Adipose tissue (tissue), 3 donors: ENCODE results near the gene OR10J5. TPM values are rescaled to one million over a fixed set of nuclear protein-coding genes. Genes with fewer than 3 reads are reported as not detected.
"Not testable (repeated sequence)": the region's sequence is repeated elsewhere in the genome, so short reads cannot be mapped to it uniquely, and the experiment has no call there.

ENCODE experiments used
- H3K27ac ChIP-seq: one replicate; pipeline ENCODE4 v1.5.1; 2013; ENCODE audit warnings: low read depth, low read length
- WGBS, 3 donors: extraction: QIAGEN DNeasy Blood & Tissue Kit; methylation state at CpG; one replicate each; pipeline ENCODE4 v1.1.7; 2013; 5-methylcytosine and 5-hydroxymethylcytosine counted together
- polyA plus RNA-seq, 3 donors: library from polyadenylated mRNA; stranded (reverse); fragments of 200-250 nt; gene quantifications; one replicate each; pipeline ENCODE4 v1.2.3, GENCODE V29; 2013
- donor health status: healthy with polysubstance abuse.
- donor health status: Bipolar disorder and iron deficiency.
- donor health status: healthy.

Gene OR10J5, protein sequence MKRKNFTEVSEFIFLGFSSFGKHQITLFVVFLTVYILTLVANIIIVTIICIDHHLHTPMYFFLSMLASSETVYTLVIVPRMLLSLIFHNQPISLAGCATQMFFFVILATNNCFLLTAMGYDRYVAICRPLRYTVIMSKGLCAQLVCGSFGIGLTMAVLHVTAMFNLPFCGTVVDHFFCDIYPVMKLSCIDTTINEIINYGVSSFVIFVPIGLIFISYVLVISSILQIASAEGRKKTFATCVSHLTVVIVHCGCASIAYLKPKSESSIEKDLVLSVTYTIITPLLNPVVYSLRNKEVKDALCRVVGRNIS
- polyA plus RNA-seq, result not detected

DNA sequence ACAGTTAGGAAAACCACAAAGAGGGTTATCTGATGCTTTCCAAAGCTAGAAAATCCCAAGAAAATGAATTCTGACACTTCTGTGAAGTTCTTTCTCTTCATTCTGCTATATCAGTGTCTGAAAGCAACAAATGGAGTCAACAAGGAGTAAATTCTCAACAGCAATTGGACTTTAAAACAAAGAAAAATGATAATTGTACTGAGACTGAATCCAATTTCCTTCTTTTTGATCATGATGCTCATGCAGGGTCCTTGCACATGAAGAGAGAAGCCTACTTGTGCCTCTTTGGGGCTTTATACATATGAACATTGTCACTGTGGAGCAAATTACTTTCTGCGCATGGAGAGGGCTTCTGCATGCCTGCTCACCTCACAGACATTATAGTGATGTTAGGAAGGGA is at the start of gene OR10J5:
Gene OR10J5 (minus strand): TSS at position 101 of the 400 bp plus-strand sequence. CDS start 0 bp downstream, at position 101.
- whole genome bisulfite sequencing, 3 donors, result 87 to 100% (median 96%) methylated on average over 1 of the region's 1 CpG
- no peak within 1 kb of the TSS for H3K27ac ChIP-seq

DNA sequence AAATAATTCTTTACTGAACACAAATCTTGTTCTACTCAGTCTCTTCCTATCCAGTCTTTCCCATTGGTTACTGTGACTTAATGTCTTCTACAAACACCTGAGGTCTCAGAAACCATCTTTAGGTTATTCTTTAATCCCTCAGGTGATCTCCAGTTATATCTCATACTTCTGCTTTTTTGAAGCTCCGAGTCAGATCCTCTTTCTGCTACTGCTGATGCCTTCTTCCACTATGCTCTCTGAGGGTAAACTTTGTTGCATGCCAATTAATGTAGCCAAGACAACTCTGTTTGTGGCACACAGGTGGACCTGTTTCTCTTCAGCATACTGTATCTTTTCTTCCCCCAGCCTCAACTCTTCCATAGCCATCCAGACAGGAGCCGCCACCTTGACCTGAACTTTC is 48.7 kb upstream of the OR10J5 start:
- WGBS, 3 donors, result 73 to 82% (median 74%) methylated on average over 2 of the region's 2 CpGs
- H3K27ac ChIP-seq, result no peak overlapping the region

DNA sequence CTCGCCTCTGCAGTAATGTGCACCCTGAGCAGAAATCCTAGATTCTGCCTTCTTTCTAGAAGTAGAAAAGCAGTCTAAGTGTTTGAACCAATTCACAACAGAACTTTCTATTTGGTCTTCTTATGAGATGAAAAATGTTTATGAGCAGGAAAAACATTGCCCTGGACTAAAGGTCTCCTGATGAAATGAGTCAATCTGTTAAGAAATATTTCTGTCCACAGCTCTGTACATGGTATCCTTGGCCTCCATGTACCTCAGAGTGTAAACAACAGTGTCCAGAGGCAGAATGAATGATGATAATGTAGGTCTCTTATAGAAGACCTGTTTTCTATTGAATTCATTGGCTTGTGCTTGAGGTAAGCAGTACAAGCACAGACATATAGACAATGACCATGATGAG is 45.6 kb upstream of the OR10J5 start:
- no peak overlapping the region for H3K27ac ChIP-seq
- WGBS, 3 donors, result 72 to 82% (median 78%) methylated on average over 1 of the region's 1 CpG

DNA sequence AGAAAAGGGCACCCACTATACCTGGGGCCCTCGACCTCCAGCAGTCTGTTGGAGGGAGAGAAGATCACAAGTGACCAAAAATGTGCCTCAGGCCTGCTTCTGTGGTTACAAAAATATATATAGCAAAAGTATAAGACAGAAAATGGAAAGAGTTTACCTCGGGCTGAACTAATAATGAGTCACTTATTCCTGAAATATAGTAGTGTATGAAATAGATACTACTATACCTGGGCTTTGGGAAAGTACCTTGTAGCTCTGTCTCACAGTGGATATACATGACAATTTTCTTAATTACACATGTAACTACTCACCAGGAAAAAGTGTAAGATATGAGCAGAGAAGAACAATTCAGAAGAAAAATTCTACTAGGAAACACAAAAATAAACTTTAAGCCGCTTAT is 44.5 kb upstream of the OR10J5 start:
- WGBS, 3 donors, result 73 to 81% (median 74%) methylated on average over 3 of the region's 3 CpGs

DNA sequence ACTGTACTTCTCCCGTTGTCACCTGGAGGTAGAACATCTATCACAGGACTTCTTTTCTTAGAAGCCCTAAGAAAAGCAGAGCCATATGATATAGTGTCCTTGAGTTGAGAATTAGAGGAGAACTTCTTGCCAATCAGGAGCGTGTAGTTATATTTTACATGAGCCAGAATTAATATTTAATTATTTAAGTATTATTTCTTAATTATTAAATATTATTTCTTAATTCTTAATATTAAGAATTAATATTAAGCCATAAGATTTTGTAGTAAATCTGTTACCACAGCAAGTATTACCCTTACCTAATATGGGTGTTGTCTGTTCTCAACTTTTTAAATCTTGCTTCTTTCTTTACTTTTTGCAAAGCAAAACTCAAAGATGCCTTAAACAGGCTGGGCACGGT is 41.6 kb upstream of the OR10J5 start:
- 86 to 94% (median 92%) methylated on average over 3 of the region's 3 CpGs for WGBS, 3 donors
- no peak overlapping the region for H3K27ac ChIP-seq

More for the DNA sequence above, 44.5 kb upstream of the OR10J5 start:
- H3K27ac ChIP-seq, result no peak overlapping the region

DNA sequence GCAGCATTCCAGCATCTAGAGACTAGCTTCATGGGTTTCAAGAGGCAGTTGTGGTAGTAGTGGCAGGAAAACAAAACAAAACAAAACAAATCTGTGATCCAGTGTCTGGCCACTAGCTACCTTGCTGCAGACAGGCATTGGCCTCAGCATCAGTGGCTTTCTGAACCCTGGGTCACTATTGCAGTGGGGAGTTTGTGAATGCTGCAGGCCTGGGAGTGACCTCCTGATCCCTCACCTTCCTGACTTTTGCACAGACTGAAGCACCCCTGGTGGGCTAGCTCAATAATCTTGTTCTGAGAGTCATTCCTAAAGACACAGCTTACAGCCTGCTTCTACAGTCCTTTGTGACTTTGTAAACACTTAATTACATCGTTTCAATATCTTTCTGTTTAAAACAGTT is 26.9 kb upstream of the OR10J5 start:
- WGBS, 3 donors, result 35 to 55% (median 49%) methylated on average over 1 of the region's 1 CpG
- H3K27ac ChIP-seq, result no peak overlapping the region

DNA sequence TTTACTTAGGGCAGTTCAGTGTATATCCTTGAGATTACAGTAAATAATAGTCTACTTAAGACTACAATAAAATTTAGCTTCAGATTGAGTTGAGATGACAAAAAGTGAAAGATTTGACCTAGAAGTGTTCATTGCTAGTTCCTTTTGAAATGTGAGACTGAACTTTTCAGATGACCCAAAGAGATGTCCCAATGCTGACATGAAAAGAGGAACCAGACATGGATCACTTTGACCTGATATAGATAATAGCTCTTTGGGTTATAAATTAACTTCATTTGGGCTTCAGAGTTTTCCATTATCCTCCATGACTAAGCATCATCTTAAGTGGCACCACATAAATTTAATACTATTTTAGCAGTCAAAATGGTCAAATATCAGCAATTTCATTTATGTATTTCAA is 25.7 kb upstream of the OR10J5 start:
- no peak overlapping the region for H3K27ac ChIP-seq

DNA sequence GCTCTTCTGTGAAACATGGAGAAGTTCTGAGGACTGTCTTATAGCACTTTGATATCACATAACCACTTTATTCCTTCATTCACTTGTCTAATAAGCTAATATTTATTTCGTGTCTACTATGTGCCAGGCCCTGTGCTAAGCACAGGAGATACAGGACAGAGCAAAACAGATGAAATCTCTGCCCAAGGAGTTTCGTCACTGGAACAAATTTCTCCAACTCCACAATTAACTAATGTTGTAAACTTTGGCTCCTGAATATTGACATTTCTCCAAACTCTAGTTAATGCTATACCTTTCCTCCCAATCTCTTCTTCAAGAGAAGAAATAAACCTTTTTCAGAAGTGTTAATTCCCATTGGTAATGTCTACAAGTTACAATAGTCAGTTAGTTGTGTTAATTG is 24.8 kb upstream of the OR10J5 start:
- 51 to 79% (median 74%) methylated on average over 2 of the region's 2 CpGs for WGBS, 3 donors
- H3K27ac ChIP-seq, result no peak overlapping the region

DNA sequence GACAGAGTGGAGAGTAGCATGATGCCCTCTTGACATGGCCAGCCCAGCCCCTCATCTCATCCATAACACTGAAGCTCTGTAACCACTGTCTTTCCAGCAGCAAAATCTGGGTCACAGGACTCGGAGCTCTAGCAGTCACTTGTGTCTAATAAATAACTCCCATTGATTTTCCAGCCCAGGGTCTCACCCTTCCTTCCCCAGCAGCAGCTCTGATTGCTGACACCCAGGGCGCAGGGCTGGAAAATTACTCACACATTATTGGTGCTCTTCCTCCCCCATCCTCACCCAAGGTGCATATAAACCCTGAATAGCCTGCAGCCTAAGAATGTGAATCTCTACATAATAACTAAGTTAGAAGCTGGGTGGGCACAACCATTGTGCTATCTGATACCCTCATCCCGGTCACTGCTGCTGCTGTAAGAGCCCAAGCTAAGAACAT is 21.1 kb upstream of the OR10J5 start:
- H3K27ac ChIP-seq, result no peak overlapping the region
- WGBS, 3 donors, result 29 to 56% (median 51%) methylated on average over 3 of the region's 3 CpGs

DNA sequence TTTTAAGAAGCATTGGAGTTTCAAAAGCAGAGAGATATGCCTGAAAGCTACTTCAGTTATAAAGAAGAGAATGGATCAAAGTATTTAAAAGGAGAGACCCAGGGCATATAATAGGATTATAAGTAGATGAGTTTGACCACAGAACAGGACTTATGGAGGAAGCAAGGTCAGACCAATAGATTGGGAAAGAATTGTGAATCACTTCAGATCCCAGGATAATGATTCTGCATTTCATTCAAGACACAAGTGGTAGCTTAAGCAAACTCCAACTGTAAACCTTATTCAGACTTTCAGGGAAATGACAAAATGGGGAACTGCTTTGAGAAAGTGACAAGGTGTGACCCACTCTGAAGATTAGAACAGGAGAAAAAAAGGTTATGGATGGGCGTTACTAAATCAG is 18.9 kb upstream of the OR10J5 start:
- WGBS, 3 donors, result 55 to 81% (median 64%) methylated on average over 1 of the region's 1 CpG
- H3K27ac ChIP-seq, result no peak overlapping the region

DNA sequence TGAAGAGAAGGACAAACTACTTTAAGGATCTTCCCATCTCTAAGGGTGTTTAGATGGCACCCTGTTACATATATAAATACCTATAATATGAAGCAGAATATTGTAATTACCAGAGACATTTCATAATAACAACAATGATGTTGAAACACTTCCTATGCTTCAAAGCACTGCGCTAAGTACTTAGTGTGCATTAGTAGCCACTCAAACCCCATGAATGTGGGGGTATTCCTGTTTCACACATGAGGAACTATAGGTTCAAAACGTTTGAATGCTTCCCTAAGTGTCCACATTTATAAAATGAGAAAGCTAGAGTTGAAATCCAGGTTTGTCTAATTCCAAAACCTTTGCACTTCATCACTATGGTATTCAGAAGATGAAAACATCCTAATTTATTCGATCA is 18.5 kb upstream of the OR10J5 start:
- 37 to 59% (median 50%) methylated on average over 3 of the region's 3 CpGs for WGBS, 3 donors
- H3K27ac ChIP-seq, result no peak overlapping the region

DNA sequence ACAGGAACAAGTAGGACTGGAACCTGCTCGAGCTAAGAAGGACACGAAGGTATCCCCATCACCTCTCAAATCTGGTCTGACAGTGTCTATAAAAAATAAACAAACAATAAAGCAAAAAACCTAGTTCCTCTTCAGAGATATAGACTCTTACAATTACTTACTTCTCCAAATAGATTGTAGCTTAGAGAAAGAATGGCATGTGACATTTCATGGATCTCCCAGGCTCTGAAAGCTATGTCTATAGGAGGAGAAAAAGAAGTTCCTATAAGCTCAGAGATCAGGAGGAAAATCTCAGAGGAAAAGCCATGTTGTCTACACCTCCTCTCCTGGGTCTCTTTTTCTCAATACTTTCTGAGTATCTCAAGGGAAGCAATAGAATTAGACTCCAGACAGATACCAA is 12.3 kb upstream of the OR10J5 start:
- 67 to 79% (median 68%) methylated on average over 2 of the region's 2 CpGs for WGBS, 3 donors
- no peak overlapping the region for H3K27ac ChIP-seq

DNA sequence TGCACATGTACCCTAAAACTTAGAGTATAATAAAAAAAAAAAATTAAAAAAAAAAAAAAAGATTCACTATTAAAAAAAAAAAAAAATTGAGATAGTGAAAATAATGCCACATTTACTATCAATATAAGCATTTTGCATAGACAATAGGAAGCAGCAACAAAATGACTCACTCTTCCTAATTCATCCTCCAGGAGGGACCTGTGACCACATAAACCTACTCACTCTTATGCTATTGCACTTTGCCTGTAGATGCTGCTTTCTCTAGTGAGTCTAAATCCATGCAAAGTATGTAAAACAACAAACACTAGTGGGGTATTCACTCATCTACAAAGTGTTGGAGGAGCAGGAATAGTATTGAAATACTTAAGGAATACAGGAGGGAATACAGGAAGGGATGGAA is 2.9 kb downstream of the OR10J5 start:
- H3K27ac ChIP-seq, result no peak overlapping the region

DNA sequence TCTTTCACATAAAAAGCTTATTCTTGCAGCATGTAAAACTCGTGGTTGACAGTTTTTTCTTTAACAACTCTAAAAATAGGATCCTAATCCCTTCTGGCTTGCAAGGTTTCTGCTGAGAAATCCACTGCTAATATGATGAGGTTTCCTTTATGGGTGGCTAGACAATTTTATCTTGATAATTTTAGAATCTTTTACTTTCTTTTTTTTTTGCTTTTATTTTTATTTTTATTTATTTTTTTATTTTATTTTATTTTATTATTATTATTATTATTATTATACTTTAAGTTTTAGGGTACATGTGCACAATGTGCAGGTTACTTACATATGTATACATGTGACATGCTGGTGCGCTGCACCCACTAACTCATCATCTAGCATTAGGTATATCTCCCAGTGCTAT is 11.0 kb downstream of the OR10J5 start:
- 60 to 74% (median 64%) methylated on average over 2 of the region's 2 CpGs for WGBS, 3 donors

DNA sequence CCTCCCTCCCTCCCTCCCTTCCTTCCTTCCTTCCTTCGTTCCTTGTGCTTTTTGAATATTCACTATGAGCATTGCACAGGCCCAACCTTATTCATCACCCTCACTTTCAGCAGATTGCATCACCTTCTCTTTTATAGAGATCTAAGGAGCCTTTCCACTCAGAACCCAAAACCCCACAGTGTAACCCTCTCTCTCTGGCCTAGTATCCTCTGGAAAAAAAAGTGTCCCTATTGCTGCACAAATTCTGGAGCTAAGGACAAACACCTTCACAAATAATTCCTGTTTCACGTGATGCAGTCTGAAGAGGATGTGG is 25.6 kb downstream of the OR10J5 start:
- 48 to 79% (median 63%) methylated on average over 2 of the region's 2 CpGs for WGBS, 3 donors
- H3K27ac ChIP-seq, result no peak overlapping the region

More for the DNA sequence above, 11.0 kb downstream of the OR10J5 start:
- H3K27ac ChIP-seq, result not testable (repeated sequence)

DNA sequence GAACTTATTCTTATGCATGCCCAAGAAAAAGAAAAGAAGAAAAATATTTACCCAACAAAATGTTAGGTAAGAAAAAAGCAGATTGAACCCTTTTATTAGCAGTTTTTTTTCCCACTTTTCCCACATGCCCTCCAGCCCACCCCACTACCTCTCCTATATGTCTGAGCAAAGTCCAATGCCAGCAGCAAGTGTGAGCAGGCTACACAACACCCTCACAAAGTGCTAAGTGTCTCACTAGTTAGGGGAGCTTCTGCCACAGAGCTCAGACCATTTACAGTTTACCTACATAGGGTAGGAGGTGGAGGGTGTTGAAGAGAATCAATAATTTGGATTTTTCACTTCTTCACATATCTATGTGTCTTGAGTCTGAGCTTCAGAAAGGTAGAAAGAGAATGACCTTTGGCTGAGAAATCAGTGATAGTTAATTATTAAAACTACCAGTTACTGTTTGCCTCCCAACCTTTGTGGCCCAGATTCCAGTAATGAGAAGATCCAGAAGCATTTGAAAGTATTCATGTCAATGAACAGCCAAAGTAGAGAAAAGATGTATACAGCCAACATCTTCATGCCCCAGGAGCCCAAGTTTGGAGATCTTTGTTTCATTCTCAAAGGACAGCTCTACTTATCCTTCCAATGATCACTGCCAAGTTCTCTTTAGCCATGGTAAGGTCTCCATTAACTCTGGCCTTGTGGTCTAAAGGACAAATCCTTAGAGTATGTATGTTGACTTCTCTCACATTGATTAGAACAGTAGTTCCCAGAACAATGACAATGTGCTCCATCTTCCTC is 26.2 kb downstream of the OR10J5 start:
- H3K27ac ChIP-seq, result no peak overlapping the region

DNA sequence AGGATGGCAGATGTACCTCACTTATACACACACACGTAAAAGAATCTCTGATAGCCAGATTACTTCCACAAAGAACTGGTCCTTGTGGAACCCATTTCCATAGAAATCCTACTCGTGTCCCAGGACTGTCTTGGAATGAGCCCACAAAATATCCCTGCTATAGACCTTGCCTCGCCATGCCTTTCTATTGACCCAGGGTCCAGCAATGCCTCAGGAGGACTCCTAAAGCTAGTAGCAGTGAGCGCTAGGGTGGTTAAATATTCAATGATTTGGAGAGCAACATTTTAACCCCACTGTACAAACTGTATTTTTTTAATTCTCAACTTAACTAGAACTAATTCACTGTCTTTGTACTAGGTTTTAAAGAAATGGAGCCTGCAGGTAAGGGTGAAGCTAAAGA is 26.9 kb downstream of the OR10J5 start:
- WGBS, 3 donors, result 63 to 77% (median 66%) methylated on average over 4 of the region's 4 CpGs
- no peak overlapping the region for H3K27ac ChIP-seq

DNA sequence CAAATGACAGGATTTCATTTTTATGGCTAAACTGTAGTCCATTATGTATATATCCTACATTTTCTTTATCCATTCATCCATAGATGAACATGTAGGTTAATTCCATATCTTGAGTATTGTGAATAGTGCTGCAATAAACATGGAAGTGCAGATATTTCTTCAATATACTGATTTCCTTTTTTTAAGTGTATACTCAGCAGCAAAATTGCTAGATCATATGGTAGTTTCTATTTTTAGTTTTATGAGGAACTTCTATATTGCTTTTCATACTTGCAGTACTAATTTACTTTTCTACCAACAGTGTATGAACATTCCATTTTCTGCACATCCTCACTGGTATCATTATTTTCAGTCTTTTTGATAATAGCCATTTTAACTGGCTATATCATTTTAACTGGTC is 30.1 kb downstream of the OR10J5 start:
- no peak overlapping the region for H3K27ac ChIP-seq

DNA sequence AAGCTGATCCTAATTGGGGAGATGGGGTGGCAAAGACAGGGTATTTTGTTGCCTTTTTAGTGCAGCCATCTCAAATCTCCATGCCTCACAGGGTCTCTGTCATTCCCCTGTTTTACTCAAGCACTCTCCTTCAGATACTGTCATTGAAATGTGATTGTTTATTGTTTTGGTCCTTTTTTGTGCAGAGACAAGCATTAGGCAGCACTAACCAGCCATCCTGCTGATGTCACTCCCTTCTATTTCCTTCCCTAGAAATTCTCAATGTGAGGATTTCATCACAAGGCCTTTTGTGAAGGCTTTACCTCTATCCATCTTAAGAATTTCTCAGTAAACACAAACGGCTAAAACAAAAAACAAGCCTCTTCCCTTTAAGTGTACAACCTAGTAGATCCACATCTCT is 34.7 kb downstream of the OR10J5 start:
- no peak overlapping the region for H3K27ac ChIP-seq
- 36 to 71% (median 46%) methylated on average over 1 of the region's 1 CpG for WGBS, 3 donors

DNA sequence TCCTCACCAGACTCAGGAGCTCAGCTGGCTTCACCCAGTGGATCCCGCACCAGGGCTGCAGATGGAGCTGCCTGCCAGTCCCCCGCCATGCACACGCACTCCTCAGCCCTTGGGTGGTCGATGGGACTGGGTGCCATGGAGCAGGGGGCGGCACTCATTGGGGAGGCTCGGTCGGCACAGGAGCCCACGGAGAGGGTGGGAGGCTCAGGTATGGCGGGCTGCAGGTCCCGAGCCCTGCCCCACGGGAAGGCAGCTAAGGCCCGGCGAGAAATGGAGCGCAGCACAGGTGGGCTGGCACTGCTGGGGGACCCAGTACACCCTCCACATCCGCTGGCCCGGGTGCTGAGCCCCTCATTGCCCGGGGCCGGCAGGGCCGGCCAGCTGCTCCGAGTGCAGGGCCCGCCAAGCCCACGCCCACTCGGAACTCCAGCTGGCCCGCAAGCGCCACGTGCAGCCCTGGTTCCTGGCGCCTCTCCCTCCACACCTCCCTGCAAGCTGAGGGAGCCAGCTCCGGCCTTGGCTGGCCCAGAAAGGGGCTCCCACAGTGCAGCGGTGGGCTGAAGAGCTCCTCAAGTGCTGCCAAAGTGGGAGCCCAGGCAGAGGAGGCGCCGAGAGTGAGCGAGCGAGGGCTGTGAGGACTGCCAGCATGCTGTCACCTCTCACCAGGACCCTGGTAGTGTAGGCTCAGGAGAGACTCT is 41.1 kb downstream of the OR10J5 start:
- WGBS, 3 donors, result 89 to 93% (median 92%) methylated on average over 19 to 29 of the region's 33 CpGs
- H3K27ac ChIP-seq, result not testable (repeated sequence)
